ENCODE measurements around the gene FIZ1. TPM values are rescaled to one million over a fixed set of nuclear protein-coding genes. Genes with fewer than 3 reads are reported as not detected.

The FIZ1 gene
- total and polyA plus RNA-seq, 2 experiments from 2014 or later: 5.4 to 10.1 TPM

DNA sequence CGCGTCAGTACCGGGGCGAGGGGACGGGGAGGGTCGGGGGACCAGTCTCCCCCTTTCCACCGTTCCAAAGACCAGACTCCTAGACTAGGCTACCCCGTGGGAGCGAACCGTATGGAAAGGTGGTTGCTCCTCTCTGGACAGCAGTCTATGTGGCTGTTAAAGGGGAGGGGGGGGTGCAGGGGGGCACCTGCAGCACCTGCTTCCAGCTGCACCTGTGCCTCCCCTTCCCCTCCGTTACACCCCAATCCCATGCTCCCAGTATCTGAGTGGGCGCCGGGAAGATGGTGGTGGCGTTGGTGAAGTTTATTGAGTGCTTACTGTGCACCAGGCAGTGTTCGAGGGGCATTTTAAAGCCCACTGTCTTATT is 1.3 kb upstream of the FIZ1 start:
- H3K4me1 Mint-ChIP-seq: peaks cover 30% of the 10 kb centered on the region
- no peak for TF ChIP-seq JUNB (IDR thresholded peaks at IDR 0.05; ENCODE audit: unreplicated experiment)
- TF ChIP-seq POLR2AphosphoS5 (IDR thresholded peaks at IDR 0.05; ENCODE audit: low read depth): peak; percentile 67; the same call in 1 of the 2 replicates
- Histone ChIP-seq H3K9me2 (ENCODE audit: insufficient read depth) (no peaks in the 10 kb centered on the region), H3K4me3 (peak overlapping the region; percentile 58), H4K20me1 (replicated peaks; ENCODE audit: insufficient read depth) (no peaks in the 10 kb centered on the region), H3K36me3 (ENCODE audit: insufficient read depth) (0 out of 2 replicates have a peak, but pooled peaks cover 3% of the 10 kb centered on the region), H3K4me1 (ENCODE audit: insufficient read depth) (peaks cover 18% of the 10 kb centered on the region), H3F3A (replicated peaks; ENCODE audit: low read depth) (peaks cover 15% of the 10 kb centered on the region), H3K4me2 (peak overlapping the region; percentile 95), H2AFZ (no peak overlapping the region), H3K79me2 (replicated peaks; ENCODE audit: insufficient read depth) (no peaks in the 10 kb centered on the region; the same call in 1 of the 2 replicates), H3K27me3 (ENCODE audit: insufficient read depth) (no peaks in the 10 kb centered on the region), H3K27ac (ENCODE audit: low read depth) (no peak overlapping the region; the same call in 1 of the 2 replicates)
- 0 out of 2 replicates have a peak overlapping the region, but pooled peaks have one; percentile 31 for H3K27ac Mint-ChIP-seq
- peaks cover 19% of the 10 kb centered on the region for H3K36me3 Mint-ChIP-seq (ENCODE audit: low read depth)
- ATAC-seq (no peak), DNase-seq (ENCODE audit: low spot score) (no peak)
- peaks cover 30% of the 10 kb centered on the region for H3K27me3 Mint-ChIP-seq (ENCODE audit: insufficient read depth, low read depth, poor library complexity)
- H3K9me3 Mint-ChIP-seq: peaks cover 6% of the 10 kb centered on the region
- peak overlapping the region; percentile 74 for H3K4me3 Mint-ChIP-seq

DNA sequence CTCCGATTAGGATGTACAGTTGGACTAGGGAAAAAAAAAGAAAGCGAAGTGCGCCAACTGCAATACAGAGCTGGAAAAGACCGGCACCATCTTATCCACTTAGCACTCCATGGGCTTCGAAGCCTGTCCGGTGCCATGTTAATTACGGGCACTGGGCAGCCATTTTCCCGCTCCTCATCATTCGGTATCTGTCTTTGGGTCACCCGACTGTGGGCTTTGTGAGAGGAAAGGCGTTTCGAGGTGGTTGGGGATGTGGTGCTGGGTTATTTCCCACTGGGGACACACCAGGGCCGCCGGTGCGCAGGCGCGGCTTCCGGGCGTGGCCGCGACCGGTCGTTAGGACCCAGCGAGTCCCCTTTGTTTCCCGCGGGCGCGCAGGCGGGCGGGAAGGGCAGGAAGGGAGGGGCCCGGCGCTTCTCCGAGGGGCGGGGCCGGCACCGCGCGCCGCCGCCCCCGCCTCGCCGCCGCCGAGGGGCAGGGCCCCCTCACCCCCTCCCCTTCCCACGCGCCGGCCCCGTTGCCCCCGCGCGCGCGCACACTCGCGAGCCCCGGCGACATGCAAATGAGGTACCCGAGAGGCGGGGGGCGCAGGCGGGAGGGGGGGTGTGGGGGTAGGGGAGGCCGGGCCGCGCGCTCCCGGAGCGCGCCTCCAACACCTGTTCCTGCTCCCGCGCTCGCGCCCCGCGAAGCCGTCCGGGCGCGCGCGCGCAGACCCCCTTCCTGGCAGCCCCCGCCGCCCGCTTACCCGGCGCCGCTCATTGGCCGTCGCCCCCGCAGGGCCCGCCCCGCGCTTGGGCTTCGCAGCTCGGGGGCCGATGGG is 735 bp upstream of the FIZ1 start, which contains the start of gene ZNF524:
ZNF524 (plus strand) TSS at position 447 of the 820 bp plus-strand sequence. CDS start 1,825 bp downstream, outside the sequence.
- peak; percentile 94 for DNase-seq (ENCODE audit: low spot score)
- Mint-ChIP-seq H3K27ac (peak within 1 kb of the TSS; percentile 100), H3K36me3 (ENCODE audit: low read depth) (peaks cover 25% of the 10 kb centered on the region), H3K4me3 (peak within 1 kb of the TSS; percentile 99), H3K9me3 (peaks cover 6% of the 10 kb centered on the region), H3K27me3 (ENCODE audit: insufficient read depth, low read depth, poor library complexity) (peaks cover 29% of the 10 kb centered on the region), H3K4me1 (peaks cover 30% of the 10 kb centered on the region)
- H3K4me3 ChIP-seq: peak within 1 kb of the TSS; percentile 58
- H3K27me3 ChIP-seq (ENCODE audit: insufficient read depth): no peaks in the 10 kb centered on the region
- no peaks in the 10 kb centered on the region for H3K9me2 ChIP-seq (ENCODE audit: insufficient read depth)
- peaks cover 16% of the 10 kb centered on the region for H3F3A ChIP-seq (replicated peaks; ENCODE audit: low read depth)
- peak; percentile 15 for ATAC-seq
- peak within 1 kb of the TSS; percentile 2; the same call in 1 of the 2 replicates for H2AFZ ChIP-seq
- peak within 1 kb of the TSS; percentile 94 for H3K27ac ChIP-seq (ENCODE audit: low read depth)
- H3K79me2 ChIP-seq (replicated peaks; ENCODE audit: insufficient read depth): no peaks in the 10 kb centered on the region; the same call in 1 of the 2 replicates
- H3K4me1 ChIP-seq (ENCODE audit: insufficient read depth): peaks cover 18% of the 10 kb centered on the region
- peak within 1 kb of the TSS; percentile 95 for H3K4me2 ChIP-seq
- no peaks in the 10 kb centered on the region for H4K20me1 ChIP-seq (replicated peaks; ENCODE audit: insufficient read depth)
- TF ChIP-seq, protein P1, sequence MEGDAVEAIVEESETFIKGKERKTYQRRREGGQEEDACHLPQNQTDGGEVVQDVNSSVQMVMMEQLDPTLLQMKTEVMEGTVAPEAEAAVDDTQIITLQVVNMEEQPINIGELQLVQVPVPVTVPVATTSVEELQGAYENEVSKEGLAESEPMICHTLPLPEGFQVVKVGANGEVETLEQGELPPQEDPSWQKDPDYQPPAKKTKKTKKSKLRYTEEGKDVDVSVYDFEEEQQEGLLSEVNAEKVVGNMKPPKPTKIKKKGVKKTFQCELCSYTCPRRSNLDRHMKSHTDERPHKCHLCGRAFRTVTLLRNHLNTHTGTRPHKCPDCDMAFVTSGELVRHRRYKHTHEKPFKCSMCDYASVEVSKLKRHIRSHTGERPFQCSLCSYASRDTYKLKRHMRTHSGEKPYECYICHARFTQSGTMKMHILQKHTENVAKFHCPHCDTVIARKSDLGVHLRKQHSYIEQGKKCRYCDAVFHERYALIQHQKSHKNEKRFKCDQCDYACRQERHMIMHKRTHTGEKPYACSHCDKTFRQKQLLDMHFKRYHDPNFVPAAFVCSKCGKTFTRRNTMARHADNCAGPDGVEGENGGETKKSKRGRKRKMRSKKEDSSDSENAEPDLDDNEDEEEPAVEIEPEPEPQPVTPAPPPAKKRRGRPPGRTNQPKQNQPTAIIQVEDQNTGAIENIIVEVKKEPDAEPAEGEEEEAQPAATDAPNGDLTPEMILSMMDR (conservative IDR thresholded peaks at IDR 0.05; ENCODE audit: low read depth in 2 of 2): no peak
- TF ChIP-seq ZNF114 (CRISPR knock-in tag; IDR thresholded peaks at IDR 0.05) (0 out of 2 replicates have a peak, but pooled peaks have one; percentile 71), ETS1 (IDR thresholded peaks at IDR 0.05) (peak; percentile 51; the same call in 1 of the 2 replicates), STAT1 (IDR thresholded peaks at IDR 0.05; ENCODE audit: unreplicated experiment) (no peak)
- 0 out of 2 replicates have a peak, but pooled peaks cover 3% of the 10 kb centered on the region for H3K36me3 ChIP-seq (ENCODE audit: insufficient read depth)
